Measurements from ENCODE around the gene NRP1. TPM values are rescaled to one million over a fixed set of nuclear protein-coding genes. Genes with fewer than 3 reads are reported as not detected.

NRP1 gene
- total RNA-seq, 1 experiment from 2014 or later: 31.7 TPM

DNA sequence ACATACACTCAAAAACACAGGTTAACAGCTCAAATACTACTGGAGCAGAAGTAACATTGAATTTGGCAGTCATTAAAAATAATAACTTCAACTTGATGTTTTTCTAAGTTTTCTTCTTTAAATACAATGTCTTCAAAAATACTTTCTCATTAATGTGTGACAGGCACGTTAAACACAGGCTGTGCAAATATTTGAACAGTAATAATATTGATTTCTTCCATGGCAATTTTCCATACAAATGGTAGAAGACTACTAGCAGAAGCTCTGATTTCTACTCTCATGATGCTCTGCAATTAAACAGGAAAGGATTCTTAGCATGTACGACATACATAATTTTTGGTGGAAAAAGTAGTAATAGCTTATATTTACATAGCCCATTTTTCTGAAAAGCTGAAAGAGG, 47.4 kb downstream of the NRP1 start:
- intact Hi-C loops (cut with micrococcal nuclease; ENCODE audit: unreplicated experiment): no loop called here
- DNase-seq (ENCODE audit: low spot score): no peak
- Histone ChIP-seq H3K27ac (ENCODE audit: low read depth, low read length, poor library complexity, severe bottlenecking) (no peak overlapping the region), H3K27me3 (replicated peaks; ENCODE audit: insufficient read depth, low read depth, low read length, poor library complexity) (no peaks in the 10 kb centered on the region), H3K9me3 (ENCODE audit: low read depth, low read length, poor library complexity, severe bottlenecking) (no peaks in the 10 kb centered on the region), H3K4me1 (ENCODE audit: insufficient read depth, low read length, poor library complexity, severe bottlenecking) (peaks cover 21% of the 10 kb centered on the region), H3K4me3 (ENCODE audit: low read depth, low read length, poor library complexity, severe bottlenecking) (no peak overlapping the region), H3K36me3 (ENCODE audit: insufficient read depth, low read length, poor library complexity, severe bottlenecking) (no peaks in the 10 kb centered on the region)
- ChIA-PET POLR2A (ENCODE audit: low non-redundant PET) (no interaction called here), CTCF (no interaction called here)
- TF ChIP-seq, protein P1, sequence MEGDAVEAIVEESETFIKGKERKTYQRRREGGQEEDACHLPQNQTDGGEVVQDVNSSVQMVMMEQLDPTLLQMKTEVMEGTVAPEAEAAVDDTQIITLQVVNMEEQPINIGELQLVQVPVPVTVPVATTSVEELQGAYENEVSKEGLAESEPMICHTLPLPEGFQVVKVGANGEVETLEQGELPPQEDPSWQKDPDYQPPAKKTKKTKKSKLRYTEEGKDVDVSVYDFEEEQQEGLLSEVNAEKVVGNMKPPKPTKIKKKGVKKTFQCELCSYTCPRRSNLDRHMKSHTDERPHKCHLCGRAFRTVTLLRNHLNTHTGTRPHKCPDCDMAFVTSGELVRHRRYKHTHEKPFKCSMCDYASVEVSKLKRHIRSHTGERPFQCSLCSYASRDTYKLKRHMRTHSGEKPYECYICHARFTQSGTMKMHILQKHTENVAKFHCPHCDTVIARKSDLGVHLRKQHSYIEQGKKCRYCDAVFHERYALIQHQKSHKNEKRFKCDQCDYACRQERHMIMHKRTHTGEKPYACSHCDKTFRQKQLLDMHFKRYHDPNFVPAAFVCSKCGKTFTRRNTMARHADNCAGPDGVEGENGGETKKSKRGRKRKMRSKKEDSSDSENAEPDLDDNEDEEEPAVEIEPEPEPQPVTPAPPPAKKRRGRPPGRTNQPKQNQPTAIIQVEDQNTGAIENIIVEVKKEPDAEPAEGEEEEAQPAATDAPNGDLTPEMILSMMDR (conservative IDR thresholded peaks at IDR 0.05; ENCODE audit: low read depth, low read length): no peak
- no peak for TF ChIP-seq EZH2 (IDR thresholded peaks at IDR 0.05; ENCODE audit: borderline replicate concordance, low read depth, low read length, poor library complexity, severe bottlenecking)
- no TSS peak for BruUV-seq (replicated peaks)

DNA sequence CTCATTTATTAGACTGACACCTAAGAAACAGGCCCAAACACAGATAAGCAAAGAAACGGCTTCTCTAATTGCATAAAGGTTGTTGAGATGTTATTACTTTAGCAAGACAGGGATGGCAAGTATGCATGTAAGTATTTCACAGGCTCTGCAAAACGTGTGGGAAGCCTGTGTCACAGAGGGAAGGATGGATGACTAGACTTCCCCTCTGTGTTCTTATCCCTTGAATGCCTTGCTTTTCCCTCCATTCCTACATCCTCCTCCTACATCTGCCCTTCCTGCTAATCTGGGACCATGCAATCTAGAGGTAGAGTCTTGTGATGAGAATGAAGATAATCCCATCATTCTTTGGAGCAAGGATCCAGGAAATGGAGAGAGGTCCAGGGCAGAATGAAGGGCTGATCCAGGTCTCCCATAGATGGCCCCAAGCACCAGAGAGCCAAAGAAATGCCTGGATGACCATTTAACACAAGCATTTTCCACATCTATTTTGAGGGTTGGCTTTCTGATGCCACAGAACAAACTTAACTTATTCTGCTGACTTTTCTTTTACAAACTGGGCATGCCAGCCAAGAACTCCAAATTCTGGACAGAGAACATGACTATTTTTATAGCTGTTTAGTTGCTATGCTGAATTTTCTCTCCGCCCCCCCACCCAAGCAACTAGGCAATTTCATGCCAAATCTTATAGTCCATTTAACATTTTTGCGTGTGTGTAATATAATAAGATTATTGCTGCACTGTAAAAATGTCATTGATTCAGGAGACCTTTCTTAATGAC, 48.1 kb downstream of the NRP1 start:
- no peaks in the 10 kb centered on the region for H3K36me3 ChIP-seq (ENCODE audit: insufficient read depth, low read length, poor library complexity, severe bottlenecking)
- no peak overlapping the region for H3K27ac ChIP-seq (ENCODE audit: low read depth, low read length, poor library complexity, severe bottlenecking)
- POLR2A ChIA-PET (ENCODE audit: low non-redundant PET): no interaction called here
- H3K4me1 ChIP-seq (ENCODE audit: insufficient read depth, low read length, poor library complexity, severe bottlenecking): peaks cover 18% of the 10 kb centered on the region
- intact Hi-C loops (cut with micrococcal nuclease; ENCODE audit: unreplicated experiment): no loop called here
- no TSS peak for BruUV-seq (replicated peaks)
- DNase-seq (ENCODE audit: low spot score): no peak
- CTCF ChIA-PET: no interaction called here
- H3K27me3 ChIP-seq (replicated peaks; ENCODE audit: insufficient read depth, low read depth, low read length, poor library complexity): no peaks in the 10 kb centered on the region
- H3K4me3 ChIP-seq (ENCODE audit: low read depth, low read length, poor library complexity, severe bottlenecking): no peak overlapping the region
- TF ChIP-seq, protein P1 (conservative IDR thresholded peaks at IDR 0.05; ENCODE audit: low read depth, low read length): no peak
- no peak for TF ChIP-seq EZH2 (IDR thresholded peaks at IDR 0.05; ENCODE audit: borderline replicate concordance, low read depth, low read length, poor library complexity, severe bottlenecking)
- no peaks in the 10 kb centered on the region for H3K9me3 ChIP-seq (ENCODE audit: low read depth, low read length, poor library complexity, severe bottlenecking)

DNA sequence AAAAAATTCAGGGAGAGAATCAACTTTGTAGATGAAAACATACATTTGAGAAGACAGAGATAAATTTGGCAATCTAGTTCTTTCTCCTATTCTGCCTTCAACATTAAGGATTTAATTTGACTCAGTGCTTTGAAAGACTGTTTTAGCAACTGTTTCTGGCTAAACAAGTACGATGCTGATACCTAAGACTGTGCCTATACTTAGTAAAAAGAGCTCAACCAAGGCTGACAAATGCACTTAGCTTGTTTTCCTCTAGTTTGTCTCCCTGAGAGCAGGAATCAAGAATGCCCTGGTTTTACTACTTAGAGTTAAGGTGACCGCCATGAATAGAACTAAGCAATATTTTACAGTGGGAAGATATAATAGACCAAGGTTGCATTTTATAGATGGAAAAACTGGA, 49.5 kb downstream of the NRP1 start:
- ChIA-PET POLR2A (ENCODE audit: low non-redundant PET) (no interaction called here), CTCF (no interaction called here)
- H3K27me3 ChIP-seq (replicated peaks; ENCODE audit: insufficient read depth, low read depth, low read length, poor library complexity): no peaks in the 10 kb centered on the region
- no peak for DNase-seq (ENCODE audit: low spot score)
- H3K4me1 ChIP-seq (ENCODE audit: insufficient read depth, low read length, poor library complexity, severe bottlenecking): peaks cover 10% of the 10 kb centered on the region
- intact Hi-C loops (cut with micrococcal nuclease; ENCODE audit: unreplicated experiment): no loop called here
- H3K27ac ChIP-seq (ENCODE audit: low read depth, low read length, poor library complexity, severe bottlenecking): no peak overlapping the region
- no TSS peak for BruUV-seq (replicated peaks)
- no peaks in the 10 kb centered on the region for H3K9me3 ChIP-seq (ENCODE audit: low read depth, low read length, poor library complexity, severe bottlenecking)
- no peaks in the 10 kb centered on the region for H3K36me3 ChIP-seq (ENCODE audit: insufficient read depth, low read length, poor library complexity, severe bottlenecking)
- H3K4me3 ChIP-seq (ENCODE audit: low read depth, low read length, poor library complexity, severe bottlenecking): no peak overlapping the region
- TF ChIP-seq EZH2 (IDR thresholded peaks at IDR 0.05; ENCODE audit: borderline replicate concordance, low read depth, low read length, poor library complexity, severe bottlenecking): no peak
- TF ChIP-seq, protein P1 (conservative IDR thresholded peaks at IDR 0.05; ENCODE audit: low read depth, low read length): no peak
